EH (cell line): ENCODE results near the gene FAM53A.
"Not testable (repeated sequence)": the region's sequence is repeated elsewhere in the genome, so short reads cannot be mapped to it uniquely, and the experiment has no call there.

Experiments
- DNase-seq: peaks from one replicate; pipeline ENCODE4 v3.0.0-alpha.2; 2015; ENCODE audit warnings: low read depth

Gene FAM53A

DNA sequence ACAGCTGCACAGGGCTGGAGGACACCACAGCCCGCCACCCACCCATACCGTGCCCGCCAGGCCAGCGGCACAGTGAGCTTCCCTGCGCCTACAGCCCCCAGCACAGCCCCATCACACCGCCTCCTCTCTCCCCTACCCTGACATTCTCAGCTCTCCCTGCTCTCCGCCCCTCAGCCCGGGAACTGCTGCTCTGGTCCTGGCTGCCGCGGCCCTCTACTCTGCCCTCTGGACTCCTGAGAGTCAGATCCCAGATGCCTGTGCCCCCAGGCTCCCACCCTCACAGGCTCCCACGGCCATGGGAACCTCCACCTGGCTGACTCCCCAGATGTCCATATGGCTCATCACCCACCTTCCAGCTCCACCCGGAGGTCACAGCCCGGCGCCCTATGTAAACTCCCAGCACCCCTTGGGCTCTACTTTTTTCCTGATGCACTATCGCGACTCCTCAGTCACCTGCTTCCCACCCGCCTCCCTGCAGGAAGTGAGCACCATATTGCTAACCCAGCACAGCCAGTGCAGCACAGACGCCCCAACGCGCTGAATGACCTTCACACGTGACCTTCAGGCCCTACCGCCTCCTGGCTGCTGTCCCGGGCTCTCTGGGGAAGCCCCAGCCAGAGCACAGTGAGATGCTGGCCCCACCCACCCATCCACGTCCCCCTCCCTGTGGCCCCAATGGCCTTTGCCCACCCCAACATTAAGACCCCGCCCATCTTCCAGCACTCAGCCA lies 23.0 kb downstream of the FAM53A start:
- DNase-seq = no peak

DNA sequence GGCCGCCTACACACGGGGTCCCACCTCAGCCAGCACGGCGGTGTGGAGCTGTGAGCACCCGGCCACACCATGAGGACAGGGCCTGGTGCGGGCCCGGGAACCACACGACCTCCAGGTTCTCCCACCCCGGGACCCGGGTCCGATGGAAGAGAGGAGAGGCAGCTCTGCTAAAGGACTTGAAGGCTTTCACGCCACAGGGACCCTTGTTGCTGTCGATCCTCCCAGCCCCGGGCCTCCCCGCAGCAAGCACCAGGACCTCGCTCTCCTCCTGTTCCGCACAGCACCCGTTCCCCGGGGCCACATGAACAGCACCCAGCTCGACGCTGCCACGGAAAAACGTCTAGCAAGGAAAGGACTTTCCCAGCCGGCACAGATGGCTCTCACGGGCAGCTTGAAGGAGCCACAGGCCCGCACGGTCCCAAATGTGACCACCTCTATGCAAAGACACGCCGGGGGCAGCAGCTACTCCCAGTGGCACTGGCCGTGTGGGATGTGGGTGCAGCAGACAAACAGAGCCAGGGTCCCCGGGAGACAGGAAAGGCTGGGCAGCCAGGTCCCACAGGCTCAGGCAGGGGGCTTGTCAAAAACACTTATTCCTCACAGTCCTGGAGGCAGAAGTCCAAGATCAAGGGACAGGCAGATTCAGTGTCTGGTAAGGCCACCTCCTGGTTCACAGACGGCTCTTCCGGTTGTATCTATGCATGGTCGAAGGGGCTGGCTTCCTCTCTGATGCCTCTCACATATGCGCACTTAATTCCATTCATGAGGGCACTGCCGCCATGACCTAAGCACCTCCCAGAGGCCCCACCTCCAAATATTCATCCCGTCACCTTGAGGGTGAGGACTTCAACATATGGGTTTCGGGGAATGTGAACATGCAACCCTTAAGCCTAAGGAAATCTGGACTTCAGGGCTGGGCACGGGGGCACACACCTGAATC lies 24.7 kb downstream of the FAM53A start:
- no peak for DNase-seq

DNA sequence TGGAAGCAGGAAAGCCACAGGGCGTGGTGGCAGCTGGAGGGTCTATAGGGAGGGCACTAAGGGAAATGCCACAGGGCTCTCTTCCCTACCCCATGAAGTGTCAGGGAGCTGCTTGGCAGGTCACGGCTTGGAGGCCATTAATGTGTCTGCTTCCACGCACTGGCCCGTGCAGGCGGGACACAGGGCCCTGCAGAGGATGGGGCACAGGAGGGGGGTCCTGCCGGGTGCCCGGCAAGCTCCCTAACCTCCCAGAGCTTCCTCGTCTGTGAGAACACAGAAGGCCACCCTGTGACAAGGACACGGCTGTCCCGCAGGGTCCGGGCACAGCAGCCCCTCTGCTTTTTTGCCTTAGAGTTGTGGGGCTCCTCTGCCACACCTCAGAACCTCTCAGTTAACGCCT lies 25.5 kb downstream of the FAM53A start:
- no peak for DNase-seq

DNA sequence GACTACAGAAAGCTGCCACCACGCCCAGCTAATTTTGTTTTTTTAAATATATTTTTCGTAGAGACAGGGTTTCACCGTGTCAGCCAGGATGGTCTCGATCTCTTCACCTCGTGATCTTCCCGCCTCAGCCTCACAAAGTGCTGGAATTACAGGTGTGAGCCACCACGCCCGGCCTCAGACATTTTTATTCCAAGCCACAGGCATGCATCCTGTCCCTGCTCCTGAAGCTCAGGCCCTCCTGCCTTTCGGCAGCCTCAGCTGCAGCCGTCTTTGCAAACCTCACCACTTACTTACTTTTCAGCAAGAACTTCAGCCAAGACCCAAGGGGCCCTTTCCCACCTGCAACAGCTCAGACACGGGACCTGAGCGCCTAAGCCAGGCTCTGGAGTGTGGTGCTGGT lies 26.0 kb downstream of the FAM53A start:
- peak; percentile 33 for DNase-seq

DNA sequence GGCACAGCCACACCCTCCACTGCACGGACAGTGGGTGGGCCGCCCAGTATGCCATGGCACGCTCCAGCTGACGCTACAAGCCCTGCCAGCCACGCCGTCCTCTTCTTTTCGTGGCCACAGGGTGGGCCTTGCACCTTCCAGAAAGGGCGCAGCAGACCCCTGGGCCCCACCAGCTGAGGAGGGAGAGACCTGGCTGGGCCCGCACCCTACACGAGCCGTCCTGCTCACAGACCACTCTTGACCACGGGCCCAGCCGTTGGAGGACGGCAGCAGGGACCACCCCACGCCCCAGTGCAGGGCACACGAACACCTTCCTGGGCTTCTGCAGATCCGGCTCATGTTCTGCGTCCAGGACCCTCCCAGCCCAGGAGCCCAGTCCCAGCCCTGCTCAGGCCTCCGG lies 27.1 kb downstream of the FAM53A start:
- no peak for DNase-seq

DNA sequence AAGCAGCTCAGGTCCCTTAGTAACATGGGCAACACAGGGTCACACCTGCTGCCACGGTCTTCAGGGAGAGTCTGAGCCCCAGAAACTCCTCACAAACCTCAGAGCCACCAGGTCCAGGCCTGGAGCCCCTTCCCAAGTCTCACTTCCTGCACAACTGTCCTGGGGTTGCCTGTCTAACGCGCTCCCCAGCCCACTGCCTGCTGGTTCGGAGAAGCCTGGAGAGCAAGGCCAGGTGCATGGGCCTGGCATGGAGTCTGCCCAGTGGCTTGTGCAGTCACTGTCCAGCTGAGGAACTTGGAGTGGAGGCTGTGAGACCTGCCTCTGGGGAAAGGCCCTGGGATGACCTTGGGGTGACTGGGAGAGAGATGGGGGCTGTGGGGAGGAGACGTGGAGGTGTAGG lies 28.0 kb downstream of the FAM53A start:
- no peak for DNase-seq

DNA sequence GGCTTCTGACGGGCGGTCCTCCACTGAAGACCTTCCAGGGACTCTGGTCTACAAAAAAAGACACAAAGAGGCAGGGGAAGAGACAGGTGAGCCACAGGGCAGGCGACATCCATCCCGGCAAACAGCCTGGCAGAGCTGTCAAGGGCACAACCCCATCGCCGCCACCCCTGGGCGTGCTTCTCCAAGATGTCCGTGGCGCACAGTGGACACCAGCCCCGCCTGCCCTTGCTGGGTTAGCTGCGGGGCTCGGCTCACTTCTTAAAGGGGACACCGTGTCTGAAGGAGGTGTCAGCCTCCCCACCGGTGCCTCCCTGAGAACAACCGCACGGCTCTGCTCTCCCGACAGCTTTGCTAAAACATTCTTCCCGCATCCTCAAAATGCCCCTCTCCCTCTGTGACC lies 28.4 kb downstream of the FAM53A start:
- DNase-seq = no peak

DNA sequence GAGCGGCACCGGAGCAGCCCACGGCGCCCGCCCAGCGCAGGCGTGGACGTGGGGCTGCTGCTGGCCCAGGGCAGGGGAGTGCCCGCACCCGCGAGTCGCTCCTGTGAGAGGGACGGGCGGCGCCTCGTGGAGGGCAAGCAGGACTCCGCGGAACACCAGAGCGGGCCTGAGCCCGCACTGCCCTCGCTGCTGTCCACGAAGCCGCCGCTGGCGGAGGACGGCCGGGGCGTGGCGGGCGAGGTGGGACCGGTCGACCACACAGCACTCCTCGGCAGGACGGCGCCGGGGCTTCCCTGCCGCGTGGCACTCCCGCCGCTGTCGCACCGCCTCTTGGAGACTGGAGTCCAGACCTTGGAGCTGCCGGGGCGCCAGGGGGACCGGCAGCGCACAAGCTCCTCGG lies 29.0 kb downstream of the FAM53A start:
- no peak for DNase-seq

DNA sequence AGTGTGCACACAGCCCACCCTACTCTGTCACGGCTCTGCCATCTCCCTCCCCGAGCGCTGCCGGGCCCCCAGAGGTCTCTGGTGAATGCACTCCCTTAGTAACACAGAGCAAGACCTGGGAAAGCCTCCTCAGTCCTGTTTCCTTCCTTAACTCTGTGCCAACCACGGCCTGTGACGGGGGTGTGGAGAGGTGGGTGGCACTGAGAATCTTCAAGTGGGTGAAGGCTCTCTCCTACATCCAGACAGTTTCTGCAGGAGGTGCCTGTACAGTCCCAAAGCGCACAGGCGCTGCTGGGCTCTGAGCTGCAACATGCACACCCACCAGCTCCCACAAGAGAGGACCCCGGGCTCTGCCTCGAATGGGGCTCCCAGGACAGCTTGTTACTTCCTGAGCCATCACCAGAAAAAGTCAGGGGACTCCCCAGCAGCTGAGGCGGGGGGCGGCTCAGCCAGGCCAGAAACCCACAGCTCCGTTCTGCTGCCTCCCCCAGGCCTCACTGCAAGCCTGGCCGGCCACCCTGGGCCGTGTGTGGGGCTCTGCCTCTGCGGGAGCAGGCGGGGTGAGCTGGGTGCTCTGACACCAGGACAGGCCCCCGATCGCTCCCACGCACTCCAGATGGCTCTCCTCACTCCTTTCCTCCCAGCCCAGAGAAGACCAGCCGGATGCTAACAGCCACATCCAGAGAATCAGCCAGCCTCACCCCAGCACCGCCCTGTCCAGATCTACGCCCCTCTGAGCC lies 29.7 kb downstream of the FAM53A start:
- no peak for DNase-seq

DNA sequence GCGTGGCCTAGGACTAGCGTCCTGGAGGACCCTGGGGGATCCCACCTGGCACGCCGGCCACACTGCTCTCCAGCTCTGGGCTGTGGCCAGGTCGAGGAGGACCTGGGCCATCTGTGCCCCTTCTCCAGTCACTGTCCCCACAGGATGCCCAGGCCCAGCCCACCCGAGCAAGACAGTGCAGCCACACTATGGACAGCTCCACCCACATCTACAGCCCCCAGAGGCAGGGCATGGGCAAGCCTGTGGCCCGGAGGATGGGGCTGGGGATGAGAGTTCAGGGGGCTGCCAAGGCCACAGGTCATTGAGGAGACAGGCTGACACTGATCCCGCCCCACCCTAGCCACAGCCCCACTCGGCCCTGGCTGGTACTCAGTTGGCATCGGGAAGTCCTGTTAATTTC lies 30.3 kb downstream of the FAM53A start:
- DNase-seq = no peak

DNA sequence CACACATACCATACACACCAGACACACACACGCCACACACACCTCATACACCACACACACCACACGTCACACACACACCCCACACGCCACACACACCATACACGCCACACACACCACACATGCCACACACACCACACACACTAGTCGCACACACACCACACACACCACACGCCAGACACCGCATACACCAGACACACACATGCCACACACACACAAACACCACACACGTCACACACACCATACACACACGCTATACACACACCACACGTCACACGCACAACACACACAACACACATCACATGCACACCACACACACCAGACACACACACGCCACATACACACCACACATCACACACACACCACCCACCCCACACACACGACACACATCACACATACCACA lies 32.0 kb downstream of the FAM53A start:
- no peak for DNase-seq

DNA sequence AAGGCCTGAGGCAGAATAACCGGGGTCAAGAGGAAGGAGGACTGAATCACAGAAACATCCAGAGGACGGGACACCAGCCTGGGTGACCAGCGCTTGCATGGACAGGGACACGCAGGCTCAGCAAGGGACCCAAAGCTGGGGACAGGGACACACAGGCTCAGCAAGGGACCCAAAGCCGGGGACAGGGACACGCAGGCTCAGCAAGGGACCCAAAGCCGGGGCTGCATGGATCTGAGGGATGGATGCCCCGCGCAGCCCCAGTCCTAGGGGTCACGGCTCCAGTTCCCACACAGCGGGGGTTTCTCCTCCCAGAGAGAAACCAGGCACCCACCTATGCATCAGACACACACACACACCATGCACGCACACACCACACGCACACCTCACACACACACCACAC lies 32.5 kb downstream of the FAM53A start:
- DNase-seq = no peak

DNA sequence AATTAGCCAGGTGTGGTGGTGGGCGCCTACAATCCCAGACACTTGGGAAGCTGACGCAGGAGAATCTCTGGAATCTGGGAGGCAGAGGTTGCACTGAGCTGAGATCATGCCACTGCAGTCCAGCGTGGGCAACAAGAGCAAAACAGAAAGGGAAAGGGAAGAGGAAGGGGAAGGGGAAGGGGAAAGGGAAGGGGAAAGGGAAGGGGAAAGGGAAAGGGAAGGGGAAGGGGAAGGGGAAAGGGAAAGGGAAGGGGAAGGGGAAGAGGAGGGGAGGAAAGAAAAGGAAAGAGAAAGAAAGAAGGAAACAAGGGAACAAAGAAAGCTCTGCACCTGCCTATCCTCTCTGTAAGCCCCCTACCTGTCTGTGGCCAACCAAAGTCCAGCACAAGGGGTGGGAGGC lies 35.2 kb downstream of the FAM53A start:
- DNase-seq = no peak

DNA sequence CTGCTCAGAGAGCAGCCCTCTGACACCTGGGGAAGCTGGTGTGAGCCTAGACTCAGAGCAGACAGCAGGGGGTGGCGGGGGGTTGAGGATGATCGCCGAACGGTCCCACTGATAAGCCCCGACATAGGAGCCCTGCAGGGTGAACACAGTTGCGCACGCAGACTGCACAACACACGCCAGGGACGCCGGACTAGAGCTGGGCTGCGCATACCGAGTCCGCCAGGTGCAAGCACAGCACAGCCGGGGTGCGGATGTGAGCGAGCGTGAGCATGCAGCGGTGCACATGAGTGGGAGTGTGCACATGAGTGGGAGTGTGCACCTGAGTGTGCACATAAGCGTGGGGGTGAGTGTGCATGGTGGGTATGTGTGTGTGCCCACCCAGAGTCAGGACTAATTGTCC lies 36.7 kb downstream of the FAM53A start:
- DNase-seq = no peak

DNA sequence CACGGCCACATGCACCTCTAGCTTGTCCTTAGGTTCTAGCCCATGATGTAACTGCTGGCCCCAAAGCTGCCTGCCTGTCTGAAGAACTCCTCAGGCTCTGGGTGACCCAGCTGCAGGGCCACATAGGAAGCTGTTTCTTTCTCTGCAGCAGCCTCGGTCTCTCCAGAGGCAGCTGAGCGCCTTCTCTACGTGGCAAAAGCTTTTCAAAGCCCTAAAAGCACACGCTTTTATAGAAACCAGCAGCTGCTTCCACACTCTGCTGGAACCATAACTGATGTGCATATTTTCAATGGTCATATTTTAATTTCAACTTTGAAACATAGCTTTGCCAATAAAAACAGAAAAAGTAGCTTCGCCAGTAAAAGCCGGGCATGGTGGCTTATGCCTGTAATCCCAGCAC lies 37.4 kb downstream of the FAM53A start:
- DNase-seq = no peak

DNA sequence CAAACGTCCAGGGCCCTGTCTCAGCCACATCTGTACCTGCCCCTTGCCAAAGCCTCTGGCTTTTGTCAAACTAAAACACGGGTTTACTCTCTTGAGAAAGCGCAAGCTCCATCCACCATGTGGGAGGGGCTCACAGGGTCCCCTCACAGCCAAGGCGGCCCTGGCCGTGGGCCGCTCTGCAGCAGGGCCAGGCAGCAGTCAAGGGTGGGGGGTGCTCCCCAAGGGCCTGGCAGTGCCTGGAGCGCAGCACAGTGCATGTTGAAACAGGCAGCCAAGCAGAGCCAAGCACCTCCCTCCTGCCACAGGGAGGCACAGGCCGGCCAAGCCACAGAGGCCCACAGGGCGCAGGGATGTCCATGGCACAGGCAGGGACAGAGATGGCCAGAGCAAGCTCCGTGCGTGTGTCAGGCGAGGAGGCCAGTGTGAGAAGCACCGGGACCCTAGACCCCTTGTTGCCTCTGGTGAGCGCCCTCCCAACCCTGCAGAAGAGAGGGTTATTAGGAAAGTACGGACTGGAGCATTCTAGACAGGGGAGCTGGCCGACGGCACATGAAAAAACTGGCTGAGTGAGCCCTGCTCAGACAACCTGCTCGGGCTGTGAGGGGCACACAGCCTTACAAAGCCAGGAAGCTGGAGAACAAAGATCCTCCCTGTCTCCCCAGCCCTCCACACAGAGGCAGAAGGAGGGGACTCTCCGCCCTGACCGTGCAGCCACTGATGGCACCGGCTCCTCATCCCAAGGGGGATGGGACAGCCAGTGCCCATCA lies 39.0 kb downstream of the FAM53A start:
- peak; percentile 23 for DNase-seq

DNA sequence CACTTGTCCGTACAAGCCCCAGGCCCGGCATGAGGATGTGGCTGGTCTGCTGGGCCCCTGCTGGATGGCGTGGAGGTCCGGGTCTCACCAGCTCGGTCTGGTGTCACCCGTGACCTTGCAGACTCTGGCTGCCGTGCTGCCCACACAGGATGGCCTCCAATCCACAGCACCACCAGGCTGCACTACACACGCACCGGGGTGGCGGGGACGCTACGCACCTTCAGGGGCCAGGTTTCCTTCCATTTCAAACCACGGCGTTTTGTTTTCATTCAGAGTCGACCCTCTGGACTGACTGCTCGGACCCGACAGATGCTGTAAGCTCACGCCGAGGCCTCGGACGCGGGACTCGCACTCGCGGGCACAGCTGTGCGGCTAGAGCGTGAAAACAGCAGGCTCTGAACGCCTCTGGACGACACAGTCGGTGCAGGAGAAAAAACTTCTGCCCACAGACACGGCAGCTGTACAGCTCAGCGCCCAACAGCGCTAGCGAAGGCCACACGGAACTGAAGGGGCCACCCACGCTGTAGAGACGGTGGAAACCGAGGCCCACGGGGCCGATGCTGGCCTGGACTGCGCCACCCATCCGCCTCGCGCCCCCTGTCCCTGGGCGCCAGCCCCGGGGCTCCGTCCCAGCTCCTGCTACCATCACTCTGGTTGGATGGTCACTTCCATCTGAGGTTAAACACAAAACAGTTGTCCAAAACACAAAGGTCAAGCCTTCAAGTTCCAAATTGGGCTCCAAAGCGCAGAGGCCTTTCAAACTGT lies 40.0 kb downstream of the FAM53A start:
- no peak for DNase-seq

DNA sequence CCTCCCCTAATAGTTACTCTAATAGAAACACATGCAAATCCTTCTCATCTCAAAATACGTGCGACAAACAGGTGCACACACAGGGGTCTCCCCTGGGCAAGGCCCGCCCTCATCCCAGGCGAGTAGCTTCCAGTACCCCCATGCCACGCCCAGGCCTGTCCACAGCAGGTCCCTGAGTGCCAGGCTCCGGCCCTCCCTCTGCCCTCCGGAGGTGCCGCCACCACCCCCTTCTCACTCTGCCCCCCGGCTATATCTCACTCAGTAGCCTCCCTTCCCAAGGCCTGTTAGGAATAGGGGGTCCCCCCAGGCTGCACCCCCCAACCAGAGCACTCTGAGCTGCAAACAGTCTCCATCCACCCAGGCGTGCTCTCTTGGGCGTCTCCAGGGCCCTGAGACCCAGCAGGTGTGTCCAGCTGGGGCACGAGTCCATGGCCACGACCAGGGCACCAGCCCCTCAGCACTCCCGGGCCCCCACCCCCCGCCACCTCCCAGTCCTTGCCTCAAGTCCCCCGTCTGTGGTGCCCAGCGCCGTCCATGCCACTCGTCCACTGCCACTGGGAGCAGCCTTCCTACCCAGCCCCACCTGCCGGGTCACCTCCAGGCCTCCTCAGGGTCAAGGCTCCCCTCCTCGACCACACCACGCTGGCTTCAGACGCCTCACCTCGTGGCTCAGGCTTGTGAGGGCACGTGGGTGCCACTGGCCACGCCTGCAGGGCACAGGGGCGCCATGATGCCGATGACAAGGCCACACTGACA lies 41.7 kb downstream of the FAM53A start:
- DNase-seq = no peak

DNA sequence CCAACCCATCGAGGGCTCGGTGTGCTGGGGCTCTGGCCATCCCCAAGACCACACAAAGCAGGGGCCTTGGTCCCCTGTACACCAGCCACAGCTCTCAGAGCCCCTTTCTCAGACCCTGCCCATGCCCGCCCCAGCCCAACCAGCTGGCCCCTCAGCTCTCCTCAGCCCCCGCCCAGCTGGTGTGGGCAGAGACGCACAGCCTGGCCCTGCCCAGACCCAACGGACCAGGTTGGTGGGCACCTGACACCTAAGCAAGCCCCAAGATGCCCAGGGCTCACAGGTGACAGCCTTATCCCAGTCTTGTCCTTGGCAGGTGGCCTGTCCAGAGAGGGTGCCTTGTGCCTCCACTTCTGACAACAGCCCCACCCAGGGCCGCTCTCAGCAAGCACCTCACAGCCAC lies 42.4 kb downstream of the FAM53A start:
- DNase-seq = no peak

DNA sequence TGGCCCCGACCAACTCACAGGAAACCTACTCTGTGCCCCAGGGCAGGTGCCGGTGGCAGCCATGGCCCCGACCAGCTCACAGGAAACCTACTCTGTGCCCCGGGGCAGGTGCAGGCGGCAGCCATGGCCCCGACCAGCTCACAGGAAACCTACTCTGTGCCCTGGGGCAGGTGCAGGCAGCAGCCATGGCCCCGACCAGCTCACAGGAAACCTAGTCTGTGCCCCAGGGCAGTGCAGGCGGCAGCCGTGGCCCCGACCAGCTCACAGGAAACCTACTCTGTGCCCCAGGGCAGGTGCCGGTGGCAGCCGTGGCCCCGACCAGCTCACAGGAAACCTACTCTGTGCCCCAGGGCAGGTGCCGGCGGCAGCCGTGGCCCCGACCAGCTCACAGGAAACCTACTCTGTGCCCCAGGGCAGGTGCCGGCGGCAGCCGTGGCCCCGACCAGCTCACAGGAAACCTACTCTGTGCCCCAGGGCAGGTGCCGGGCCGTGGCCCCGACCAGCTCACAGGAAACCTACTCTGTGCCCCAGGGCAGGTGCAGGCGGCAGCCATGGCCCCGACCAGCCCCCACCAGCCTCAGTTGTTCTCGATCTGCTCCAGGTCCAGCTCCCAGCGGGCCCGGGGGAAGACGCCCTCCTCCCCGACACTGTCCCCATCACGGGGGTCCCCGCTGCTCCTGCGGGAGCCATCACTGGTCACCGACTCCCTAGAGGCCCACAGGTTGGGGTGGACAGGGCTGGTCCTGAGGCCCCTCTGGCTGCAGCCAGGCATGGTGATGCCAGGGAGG lies 43.2 kb downstream of the FAM53A start:
- not testable (repeated sequence) for DNase-seq
